GM18507 (cell line): Measurements from ENCODE around the gene ADAMTS17.

Experiments used
- DNase-seq: peaks from one replicate; pipeline ENCODE4 v3.0.0; 2011; ENCODE audit warnings: low read depth; ENCODE audit not compliant: insufficient read length; ENCODE audit errors: extremely low spot score
- FAIRE-seq: peaks from 2 replicates; lab custom pipeline; 2011; peaks lifted over from hg19 to GRCh38; lab: Jason Lieb, UNC

The ADAMTS17 gene

DNA sequence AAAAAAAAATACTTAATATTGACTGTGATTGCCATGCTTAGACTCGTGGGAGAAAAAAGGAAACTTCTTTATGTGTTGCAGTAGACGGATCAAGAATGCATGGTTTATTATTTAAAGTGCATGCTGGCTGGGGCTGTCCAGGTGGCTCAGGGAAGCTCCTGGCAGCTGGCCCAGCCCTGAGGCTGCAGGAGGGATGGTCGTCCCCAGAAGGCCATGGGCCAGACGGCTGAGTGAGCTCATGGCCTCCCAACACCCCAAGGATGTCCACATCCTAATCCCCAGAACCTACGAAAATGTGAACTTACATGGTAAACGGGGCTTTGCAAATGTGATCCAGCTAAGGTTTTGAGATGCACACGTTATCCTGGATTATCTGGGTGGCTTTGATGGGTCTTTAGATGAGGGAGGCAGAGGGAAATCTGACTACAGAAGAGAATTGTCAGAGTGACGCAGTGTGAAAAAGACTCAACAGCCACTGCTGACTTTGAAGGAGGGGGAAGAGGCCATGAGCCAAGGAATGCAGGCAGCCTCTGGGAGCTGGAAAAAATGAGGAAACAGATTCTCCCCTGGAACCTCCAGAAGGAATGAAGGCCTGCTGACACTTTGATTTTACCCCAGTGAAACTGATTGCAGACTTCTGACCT is 29.8 kb downstream of the ADAMTS17 start:
- no peak for DNase-seq
- FAIRE-seq = no peak

DNA sequence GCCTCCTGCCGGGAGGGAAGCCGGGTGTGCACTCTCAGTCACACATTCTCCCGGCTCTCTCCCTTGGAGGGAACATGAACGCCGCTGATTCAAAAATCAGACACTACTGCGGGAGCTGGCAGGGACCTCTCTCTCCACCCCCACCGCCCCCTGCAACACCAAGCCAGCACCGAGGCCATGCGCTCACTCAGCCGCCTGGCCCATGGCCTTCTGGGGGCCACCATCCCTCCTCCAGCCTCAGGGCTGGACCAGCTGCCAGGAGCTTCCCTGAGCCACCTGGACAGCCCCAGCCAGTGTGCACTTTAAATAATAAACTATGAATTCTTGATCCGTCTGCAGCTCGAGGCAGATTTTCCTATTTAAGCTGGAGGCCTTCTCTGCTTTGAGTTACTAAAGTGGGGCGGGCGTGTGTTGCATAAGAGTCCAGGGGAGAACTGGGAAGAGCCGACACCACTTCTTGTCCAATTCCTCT is 30.6 kb downstream of the ADAMTS17 start:
- FAIRE-seq (no peak), DNase-seq (no peak)

DNA sequence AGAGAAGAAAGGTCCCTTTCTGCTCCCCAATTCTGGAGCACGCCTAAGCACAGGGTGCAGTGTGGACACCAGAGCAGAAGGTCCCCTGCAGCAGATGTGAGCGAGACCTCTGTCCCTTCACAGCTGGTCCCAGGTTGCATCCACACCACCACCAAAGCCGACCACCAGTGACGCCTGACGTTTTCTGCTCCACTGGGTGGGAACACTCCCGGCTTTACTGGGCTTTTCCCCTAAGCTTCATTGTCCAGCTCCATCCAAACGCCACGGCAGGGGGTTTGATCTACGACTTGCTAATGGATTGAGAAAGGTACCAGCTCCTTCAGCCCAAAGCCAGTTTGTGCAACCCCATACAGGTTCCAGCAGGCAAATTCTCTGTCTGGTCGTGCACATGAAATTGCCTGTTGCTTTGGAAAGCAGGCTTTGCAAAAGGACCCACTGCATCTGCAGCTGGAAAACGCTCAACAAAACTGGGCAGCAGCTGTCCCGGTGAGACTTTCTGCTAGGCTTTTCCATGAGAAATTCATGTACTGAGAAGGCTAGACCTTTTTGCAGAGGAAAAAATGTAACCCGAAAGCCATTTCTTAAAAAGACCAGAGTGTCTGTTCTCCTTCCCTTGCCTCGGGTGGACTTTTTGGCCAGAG is 31.1 kb downstream of the ADAMTS17 start:
- FAIRE-seq = no peak
- DNase-seq = no peak

DNA sequence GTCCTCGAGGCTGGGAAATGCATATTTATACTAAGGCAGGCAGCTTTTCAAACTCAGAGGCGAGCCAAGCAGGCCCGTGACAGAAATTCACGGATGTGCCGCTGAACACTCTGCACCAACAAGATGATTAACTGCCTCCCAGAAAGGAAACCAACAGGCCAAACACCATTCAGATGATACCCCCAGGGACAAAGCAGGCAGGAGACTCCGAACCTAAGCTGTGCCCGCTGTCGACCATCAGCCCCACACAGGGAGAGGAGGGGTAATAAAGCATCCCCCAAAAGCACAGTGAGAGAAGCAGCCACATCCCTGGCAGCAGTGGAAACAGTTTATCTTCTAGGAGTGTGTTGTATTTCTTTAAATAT is 31.8 kb downstream of the ADAMTS17 start:
- no peak for FAIRE-seq
- no peak for DNase-seq

DNA sequence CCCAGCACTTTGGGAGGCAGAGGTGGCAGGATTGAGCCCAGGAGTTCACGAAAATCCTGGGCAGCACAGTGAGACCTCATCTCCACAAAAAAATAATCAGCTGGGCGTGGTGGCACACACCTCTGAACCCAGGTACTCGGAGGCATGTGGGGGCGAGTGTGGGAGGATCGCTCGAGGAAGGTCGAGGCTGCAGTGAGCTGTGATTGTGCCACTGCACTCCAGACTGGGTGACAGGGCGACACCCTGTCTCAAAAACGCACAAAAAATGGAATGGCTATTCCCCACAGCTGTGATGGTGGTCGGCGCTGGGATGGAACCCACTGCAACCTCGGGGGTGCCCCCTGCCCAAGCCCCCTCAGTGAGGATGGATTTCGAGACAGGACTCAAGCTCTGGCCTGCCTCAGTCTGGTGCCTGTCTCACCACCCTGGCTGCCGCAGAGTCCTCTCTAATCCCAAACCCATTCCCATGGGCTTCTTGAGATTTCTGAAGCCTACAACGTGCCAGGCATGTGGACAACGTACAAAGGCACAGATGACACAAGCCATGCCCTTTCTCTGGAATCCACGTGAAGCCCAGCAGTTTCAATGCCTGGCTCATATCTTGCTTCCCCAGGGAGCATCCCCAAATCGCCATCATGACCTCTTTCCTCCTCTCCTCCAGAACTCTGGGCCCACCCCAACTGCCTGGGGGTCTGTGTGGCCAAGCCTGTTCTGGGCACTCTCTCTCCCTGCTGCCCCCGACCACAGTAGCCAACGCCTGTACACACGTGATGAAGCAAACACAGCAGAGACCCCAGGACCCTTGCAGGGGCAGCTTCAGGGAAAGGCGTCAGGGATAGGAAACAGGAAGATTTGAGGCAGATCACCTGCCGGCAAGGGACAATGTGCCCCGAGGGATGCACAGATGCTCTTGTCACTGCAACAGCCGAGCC is 32.4 kb downstream of the ADAMTS17 start:
- FAIRE-seq (no peak), DNase-seq (no peak)

DNA sequence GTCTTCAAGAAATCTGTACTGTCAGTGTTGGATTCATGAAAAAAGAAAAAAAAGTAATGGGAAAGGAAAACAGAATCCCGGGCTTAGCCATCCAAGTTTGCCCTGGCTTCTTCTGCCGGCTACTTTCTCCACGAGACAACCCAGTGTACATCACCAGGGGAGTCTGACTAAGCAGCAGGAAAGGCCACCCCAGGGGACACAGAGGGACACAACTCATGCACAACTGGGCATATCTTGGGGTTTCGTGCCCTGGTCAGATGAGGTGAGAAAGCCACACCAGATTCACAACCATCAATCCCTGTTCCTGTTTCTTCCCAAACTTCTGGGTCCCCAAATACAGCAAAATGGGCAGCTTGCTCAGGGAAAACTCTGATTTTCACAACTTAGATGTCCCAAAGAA is 33.2 kb downstream of the ADAMTS17 start:
- FAIRE-seq (no peak), DNase-seq (no peak)

DNA sequence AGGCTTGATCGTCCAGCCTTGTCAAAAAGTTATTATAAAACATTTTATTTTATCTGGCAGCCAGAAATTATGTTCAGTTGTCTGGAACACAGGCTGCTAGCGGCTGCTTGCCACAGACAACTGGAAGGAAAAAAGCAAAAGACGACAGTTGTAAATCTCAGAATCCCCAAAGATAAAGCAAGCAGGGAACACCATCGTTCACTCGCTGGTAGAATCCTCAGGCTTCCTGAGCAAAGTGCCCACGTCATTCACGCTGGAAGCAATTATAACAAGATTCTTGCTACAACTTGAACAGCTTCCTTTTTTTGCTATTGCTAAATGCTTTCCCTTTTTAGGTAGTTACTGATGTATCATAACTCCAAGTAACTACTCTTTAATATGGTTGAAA is 33.6 kb downstream of the ADAMTS17 start:
- no peak for FAIRE-seq
- DNase-seq = no peak

DNA sequence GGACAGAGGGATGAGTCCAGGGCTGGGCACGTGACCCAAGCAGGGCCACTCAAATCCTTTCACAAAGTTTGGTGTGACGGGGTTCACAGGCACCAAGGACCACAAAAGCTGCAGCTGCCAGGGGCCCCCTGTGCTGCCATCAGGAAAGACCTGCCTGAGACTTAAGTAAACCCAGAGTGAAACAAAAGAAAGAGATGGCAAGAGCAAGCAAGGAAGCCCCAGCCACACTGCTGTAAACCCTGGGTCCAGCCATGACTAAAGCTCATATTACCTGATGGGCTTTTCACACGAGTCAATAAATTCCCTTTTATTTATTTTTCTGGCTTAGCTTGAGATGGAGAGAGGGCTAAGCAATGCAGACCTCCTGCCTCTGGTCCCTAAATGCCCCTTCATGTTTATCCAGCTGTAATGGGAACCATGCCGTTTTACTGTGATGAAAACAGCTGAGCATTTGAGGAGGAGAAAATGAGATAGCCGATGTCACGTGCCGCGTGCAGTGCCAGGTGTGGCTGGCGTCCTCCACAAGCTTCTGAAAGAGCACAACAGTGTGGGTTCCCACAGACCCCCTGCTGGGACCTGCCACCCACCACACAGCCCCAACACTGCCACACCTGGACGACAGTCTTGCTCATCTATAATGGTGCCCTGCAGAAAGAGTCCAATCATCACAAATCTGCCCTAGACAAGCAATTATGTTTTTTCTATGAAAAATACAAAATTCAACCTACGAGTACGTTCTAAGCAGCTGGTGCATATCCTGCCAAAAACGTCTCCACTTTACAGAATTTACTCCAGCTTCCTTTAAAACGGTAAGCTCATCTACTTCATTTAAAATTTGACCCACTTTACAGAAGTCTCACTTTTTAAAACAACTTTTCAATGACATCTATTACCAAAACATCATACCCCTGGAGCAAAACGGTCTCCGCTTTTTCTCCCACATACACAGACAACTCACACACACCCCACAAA is 34.2 kb downstream of the ADAMTS17 start:
- DNase-seq = no peak
- FAIRE-seq = no peak

DNA sequence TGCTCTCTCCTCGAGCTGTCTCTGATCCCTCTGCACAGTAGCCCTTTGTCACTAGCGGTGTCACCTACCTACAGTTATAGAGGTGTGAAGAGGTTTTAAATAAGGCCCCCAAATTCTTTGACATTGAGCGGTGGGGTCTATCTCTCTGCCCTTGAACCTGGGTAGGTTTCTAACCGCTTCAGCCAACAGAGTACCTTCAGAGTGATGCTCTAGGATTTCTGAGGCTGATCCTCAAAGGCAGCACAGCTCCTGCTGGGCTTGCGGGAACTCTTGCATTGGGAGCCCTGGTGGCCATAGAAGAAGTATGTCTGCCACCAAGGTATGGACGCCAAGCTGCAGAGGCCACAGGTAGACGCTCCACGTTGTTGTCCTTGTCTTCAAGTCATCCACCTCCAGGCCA is 35.7 kb downstream of the ADAMTS17 start:
- DNase-seq (no peak), FAIRE-seq (no peak)

DNA sequence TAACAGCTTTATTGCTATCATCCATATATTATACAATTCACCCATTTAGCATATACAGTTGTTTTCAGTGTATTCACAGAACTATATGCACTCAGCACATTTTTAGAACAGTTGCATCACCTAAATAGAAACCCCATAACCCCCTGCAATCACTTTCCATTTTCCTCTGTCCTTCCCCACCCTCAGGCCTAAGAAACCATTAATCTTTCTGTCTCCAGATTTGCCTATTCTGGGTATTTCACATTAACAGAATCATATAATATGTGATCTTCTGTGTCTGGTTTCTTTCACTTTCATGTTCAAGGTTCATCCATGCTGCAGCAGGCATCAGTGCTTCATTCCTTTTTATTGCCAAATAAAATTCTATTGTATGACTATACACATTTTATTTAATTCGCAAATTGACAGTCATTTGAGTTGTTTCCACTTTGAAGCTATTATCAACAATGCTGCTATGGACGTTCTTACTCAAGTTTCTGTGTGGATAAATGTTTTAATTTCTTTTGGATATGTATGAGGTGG is 39.8 kb downstream of the ADAMTS17 start:
- DNase-seq (no peak), FAIRE-seq (no peak)

DNA sequence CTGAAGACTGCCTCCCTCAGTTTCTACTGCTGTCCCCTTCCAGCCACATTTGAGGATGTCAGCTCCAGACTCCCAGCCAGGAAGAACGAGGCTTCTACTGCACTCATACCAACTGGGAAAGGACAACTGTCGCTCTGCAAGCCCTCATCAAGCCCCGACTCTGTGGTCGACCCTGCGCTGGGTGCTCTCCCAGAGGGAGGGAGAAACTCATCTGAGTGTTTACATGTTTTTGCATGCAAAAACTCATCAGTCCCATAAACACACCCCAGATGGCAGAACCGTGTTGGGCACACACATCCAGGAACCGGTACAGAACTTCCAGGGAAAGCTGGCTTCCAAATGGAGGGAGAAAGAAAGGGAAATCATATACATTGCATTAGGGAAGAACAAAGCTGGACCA is 43.5 kb downstream of the ADAMTS17 start:
- DNase-seq = no peak

DNA sequence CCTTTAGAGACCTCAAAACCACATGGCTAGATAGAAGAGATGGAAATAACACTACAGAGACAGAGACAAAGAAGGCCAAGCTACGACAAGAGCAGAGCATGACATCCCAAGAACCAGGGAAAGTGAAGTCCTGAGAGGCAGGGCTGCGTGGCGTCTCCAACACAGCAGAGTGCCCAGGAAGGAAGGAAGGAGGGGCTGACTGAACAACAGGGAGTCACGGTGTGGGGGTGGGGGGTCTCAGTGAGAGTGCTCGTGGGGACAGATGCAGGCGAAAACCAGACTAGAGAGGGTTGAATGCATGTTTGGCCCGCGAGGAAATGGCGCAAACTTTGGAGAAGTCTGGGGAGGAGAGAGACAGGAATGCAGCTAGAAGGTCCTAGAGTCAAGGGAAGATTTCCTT is 44.0 kb downstream of the ADAMTS17 start:
- no peak for DNase-seq
- FAIRE-seq = no peak

More for the DNA sequence above, 43.5 kb downstream of the ADAMTS17 start:
- FAIRE-seq = no peak

DNA sequence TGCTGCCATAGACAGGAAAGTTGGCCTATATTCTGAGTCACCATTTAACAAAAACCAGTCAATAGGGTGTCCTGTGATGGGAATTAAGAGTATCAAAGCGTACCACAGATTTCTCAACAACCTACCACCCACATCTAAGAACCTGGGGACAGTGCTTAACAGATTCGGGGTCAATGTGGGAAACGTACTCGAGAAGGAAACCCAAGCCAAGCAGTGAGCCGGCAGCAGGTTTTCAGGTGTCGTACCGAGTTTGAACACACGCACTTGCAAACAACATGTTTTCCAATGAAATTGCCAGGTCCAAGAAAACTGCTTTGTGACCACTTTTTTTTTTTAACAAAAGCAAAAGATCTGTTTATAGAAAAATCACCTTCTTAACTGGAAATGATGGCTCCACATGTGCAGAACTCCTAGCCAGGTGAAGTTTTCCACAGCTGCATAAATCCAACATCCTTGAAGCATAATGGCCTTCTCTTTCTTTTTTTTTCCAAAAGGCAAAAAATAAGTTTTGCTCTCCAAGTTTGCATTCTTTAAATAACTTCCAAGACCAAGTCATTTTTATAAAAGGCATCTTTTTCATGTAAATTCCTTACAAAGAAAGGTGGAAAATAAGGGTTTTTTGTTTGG is 45.7 kb downstream of the ADAMTS17 start:
- DNase-seq (no peak), FAIRE-seq (no peak)

DNA sequence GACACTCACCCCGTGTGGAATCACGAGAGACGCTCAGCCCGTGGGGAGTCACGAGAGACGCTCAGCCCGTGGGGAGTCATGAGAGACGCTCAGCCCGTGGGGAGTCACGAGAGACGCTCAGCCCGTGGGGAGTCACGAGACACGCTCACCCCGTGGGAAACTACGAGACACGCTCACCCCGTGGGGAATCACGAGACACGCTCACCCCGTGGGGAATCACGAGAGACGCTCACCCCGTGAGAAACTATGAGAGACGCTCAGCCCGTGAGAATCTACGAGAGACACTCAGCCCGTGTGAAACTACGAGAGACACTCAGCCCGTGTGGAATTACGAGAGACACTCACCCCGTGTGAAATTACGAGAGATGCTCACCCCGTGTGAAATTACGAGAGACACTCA is 49.8 kb downstream of the ADAMTS17 start:
- FAIRE-seq = no peak
- no peak for DNase-seq

DNA sequence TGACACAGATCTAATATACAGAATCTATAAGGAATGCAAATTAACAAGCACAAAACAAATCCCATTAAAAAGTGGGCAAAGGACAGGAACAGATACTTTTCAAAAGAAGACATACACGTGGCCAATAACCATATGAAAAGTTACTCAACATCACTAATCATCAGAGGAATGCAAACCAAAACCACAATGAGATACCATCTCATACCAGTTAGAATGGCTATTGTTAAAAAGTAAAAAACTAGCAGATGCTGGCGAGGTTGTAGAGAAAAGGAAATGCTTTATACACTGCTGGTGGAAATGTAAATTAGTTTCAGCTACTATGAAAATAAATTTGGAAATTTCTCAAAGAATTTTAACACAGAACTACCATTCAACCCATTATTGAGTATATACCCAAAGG is 50.7 kb downstream of the ADAMTS17 start:
- FAIRE-seq (no peak), DNase-seq (no peak)

DNA sequence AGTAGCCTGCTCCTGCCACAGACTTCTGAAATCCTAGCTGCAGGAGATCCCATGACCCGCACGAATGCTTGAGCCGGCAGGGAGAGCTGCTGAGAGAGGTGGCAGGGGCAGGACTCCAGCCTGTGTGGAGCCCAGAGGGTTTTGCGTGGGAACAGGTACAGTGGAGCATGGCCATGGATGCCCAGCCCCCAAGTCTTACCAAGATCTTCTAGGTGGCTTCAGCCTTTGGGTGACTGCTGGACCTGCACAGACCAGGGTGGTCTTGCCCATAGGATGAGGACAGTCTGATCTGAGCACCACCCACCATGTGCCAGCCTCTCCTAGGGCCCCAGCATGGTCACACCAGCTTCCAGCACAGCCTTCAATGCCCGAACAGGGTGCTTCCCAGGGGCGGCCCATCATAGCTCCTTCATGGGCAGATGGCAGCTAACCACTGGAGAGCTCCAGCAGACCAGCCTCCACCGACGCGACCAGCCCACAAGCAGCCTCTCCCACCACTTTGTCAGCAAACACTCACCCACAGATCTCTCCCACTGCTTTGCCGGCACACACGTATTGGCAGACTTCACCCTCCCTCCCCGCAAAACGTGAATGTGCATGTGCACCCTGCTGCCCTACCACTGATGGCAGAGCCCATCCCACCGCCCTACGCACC is 56.0 kb downstream of the ADAMTS17 start:
- no peak for FAIRE-seq

DNA sequence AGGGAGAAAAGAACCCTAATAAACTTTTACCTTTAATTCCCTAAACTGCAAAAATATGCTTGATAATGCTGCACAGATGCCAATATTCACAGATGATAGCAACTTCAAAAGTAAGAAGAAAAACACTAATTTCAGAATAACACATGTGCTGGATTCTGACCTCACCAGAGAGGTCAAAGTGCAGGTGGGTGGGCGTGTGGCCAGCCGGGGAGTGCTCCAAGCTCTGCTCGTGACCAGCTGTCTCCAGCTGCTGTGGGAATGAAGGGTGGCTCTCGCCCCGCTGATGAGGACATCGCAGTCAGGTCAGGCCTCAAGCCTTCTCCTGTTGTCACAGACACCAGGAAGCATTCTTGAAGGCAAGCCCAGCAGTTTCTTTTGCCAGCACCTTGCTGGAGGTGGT is 57.1 kb downstream of the ADAMTS17 start:
- FAIRE-seq (no peak), DNase-seq (no peak)

More for the DNA sequence above, 56.0 kb downstream of the ADAMTS17 start:
- DNase-seq = no peak

DNA sequence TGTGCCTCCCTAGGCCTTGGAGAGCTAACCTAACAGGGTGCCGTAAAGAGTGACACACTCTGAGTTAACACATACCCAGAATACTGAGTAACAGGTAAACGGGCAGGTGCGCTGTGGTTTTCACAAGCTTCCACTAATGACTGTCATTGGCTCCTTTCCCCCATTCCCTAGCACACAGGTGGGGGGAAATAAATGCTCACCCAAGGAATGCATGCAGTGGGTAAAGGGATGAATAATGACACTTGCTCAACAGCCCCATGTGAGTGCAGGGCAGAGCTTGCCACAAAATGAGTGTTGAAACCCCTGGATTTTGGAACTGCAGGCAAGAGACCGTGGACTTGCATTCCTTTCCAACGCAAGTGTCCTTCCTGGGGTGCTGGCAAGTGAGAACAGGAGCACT is 57.6 kb downstream of the ADAMTS17 start:
- no peak for DNase-seq
- FAIRE-seq = no peak
